ENCODE data around the gene SF3A2.

SF3A2 gene

DNA sequence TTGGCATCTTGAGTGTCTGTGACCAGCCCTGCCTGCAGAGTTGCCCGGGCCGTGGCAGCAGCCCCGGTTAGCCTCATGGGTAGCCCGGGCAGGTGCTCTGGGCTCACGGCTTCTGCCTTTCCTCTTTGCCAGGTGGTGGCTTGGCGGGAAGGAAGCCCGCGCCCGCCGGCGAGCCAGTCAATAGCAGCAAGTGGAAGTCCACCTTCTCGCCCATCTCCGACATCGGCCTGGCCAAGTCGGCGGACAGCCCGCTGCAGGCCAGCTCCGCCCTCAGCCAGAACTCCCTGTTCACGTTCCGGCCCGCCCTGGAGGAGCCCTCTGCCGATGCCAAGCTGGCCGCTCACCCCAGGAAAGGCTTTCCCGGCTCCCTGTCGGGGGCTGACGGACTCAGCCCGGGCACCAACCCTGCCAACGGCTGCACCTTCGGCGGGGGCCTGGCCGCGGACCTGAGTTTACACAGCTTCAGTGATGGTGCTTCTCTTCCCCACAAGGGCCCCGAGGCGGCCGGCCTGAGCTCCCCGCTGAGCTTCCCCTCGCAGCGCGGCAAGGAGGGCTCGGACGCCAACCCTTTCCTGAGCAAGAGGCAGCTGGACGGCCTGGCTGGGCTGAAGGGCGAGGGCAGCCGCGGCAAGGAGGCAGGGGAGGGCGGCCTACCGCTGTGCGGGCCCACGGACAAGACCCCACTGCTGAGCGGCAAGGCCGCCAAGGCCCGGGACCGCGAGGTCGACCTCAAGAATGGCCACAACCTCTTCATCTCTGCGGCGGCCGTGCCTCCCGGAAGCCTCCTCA lies 10.4 kb upstream of the SF3A2 start:
- no peak overlapping the region for H3K4me3 ChIP-seq (replicated peaks; ENCODE audit: low read depth, low read length)
- DNase-seq (ENCODE audit: low read depth), result no peak
- TF ChIP-seq, protein P1, sequence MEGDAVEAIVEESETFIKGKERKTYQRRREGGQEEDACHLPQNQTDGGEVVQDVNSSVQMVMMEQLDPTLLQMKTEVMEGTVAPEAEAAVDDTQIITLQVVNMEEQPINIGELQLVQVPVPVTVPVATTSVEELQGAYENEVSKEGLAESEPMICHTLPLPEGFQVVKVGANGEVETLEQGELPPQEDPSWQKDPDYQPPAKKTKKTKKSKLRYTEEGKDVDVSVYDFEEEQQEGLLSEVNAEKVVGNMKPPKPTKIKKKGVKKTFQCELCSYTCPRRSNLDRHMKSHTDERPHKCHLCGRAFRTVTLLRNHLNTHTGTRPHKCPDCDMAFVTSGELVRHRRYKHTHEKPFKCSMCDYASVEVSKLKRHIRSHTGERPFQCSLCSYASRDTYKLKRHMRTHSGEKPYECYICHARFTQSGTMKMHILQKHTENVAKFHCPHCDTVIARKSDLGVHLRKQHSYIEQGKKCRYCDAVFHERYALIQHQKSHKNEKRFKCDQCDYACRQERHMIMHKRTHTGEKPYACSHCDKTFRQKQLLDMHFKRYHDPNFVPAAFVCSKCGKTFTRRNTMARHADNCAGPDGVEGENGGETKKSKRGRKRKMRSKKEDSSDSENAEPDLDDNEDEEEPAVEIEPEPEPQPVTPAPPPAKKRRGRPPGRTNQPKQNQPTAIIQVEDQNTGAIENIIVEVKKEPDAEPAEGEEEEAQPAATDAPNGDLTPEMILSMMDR (IDR thresholded peaks at IDR 0.05; ENCODE audit: low read length, missing control alignments), result no peak

DNA sequence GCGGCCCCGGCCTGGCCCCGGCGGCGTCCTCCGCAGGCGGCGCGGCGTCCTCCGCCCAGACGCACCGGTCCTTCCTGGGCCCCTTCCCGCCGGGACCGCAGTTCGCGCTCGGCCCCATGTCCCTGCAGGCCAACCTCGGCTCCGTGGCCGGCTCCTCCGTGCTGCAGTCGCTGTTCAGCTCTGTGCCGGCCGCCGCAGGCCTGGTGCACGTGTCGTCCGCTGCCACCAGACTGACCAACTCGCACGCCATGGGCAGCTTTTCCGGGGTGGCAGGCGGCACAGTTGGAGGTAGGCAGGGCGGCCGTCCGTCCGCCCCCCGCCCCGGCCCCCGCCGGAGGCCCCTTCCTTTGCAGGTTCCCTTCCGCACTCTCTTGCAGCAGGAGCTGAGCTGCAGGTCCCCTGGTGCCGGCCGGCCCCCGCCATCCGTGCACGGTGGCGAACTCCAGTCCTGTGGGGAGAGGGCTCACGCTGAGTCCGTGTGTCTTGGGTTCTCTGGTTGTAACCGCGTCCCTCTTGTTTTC lies 9.7 kb upstream of the SF3A2 start:
- no peak overlapping the region for H3K4me3 ChIP-seq (replicated peaks; ENCODE audit: low read depth, low read length)
- TF ChIP-seq, protein P1 (IDR thresholded peaks at IDR 0.05; ENCODE audit: low read length, missing control alignments), result no peak
- DNase-seq (ENCODE audit: low read depth), result no peak

DNA sequence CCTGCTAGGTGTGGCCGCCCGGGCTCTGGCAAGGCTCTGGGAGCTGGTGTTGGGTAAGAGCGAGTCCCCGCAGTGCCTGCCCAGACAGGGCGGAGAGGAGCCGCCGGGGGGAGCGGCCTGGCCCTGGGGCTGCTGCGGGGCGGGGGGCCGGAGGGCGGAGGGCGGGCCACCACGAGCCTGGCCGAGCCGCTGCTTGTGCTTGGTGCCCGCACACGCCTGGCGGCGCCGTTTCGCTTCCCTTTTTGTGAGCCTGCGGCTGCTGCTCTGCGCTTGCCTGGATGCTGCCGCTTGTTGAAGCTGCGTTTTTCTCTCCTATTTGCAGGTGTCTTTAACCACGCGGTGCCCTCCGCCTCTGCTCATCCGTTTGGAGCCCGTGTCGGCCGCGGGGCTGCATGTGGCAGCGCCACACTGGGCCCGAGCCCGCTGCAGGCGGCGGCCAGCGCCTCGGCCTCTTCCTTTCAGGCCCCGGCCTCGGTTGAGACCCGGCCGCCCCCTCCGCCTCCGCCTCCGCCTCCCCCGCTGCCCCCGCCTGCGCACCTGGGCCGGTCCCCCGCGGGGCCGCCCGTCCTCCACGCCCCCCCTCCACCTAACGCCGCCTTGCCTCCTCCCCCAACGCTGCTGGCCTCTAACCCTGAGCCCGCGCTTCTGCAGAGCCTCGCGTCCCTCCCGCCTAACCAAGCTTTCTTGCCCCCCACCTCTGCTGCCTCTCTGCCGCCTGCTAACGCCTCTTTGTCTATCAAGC lies 9.0 kb upstream of the SF3A2 start:
- TF ChIP-seq, protein P1 (IDR thresholded peaks at IDR 0.05; ENCODE audit: low read length, missing control alignments), result no peak
- no peak for DNase-seq (ENCODE audit: low read depth)
- H3K4me3 ChIP-seq (replicated peaks; ENCODE audit: low read depth, low read length), result no peak overlapping the region

DNA sequence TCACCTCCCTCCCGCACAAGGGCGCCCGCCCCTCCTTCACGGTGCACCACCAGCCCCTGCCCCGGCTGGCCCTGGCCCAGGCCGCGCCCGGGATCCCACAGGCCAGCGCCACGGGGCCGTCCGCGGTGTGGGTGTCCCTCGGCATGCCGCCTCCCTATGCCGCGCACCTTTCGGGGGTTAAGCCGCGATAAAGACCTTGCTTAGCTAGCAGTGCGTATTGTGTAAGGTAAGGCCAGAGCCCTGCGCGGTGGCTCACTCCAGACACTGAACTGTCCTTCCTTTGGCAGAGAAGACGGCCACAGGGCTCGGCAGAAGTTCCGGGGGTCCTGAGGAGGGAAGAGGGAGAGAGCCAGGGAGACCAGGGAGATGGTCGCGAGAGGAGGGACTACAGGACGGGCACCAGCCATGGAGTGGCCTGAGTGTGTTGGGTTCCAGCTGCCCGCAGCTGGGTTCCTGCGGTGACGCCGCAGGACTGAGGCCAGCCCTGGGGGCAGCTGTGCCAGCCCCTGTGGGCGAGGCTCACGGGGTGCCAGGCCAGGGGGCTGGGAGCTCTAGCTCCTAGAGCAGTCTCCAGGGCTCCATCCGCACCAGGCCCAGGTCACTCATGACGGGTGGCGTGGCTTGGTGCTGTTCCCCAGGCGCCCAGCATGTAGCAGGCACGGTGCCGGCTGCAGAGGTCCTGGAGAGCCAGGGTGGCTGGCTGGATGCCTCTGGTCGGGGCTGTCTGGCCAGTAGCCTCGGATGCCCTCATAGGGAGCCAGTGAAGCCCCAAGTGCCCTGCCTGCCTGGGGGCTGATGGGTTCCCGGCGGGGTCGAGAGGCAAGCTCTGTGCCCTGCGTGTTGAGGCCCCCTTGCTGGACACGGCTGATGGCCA lies 8.2 kb upstream of the SF3A2 start:
- H3K4me3 ChIP-seq (replicated peaks; ENCODE audit: low read depth, low read length), result no peak overlapping the region
- DNase-seq (ENCODE audit: low read depth), result no peak
- TF ChIP-seq, protein P1 (IDR thresholded peaks at IDR 0.05; ENCODE audit: low read length, missing control alignments), result no peak

DNA sequence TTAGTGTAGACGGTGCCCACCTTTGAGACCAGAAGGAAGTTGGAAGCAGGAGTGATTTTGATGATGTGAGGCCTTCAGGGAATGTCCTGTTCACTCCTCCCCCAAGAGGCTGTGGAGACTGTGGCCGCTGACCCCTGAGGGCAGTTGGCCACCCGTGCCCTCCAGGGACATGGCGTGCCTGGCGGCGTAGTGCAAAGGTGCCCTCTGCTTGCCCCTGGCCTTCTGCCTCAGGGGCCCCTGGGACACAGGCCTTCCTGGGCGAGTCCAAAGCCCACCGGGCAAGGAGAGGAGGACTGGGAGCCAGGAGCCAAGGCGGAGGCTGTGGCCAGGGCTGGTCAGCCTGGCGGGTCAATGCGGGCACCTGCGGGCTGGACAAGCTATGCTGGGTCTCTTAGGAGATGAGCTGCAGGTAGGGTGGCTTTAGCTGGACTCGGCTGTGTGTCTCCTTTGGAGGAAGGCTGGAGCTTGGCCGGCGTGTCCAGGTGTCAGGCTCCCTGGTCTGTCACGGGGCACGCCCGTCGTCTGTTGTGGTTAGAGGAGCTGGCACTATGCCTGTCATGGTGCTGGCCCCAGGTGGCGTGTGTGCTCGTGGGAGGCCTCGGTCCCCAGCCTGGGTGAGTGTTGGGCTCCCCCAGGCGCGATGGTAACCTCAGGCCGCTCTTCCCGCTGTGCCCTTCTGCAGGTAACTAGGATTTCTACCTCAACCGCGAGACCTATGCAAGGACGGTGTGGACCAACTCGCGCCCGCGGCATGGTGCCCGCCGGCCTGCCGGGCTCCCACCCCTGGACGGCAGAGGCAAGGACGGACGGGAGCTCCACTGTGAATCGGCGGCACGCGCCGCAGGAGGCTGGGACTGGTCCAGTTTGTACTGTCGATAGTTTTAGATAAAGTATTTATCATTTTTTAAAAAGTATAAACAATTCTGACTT lies 7.3 kb upstream of the SF3A2 start:
- TF ChIP-seq, protein P1 (IDR thresholded peaks at IDR 0.05; ENCODE audit: low read length, missing control alignments), result no peak
- DNase-seq (ENCODE audit: low read depth), result no peak
- no peak overlapping the region for H3K4me3 ChIP-seq (replicated peaks; ENCODE audit: low read depth, low read length)

Measured in fibroblast of pulmonary artery (primary cell).